ENCODE measurements around the gene LDLRAD2. TPM values are rescaled to one million over a fixed set of nuclear protein-coding genes. Genes with fewer than 3 reads are reported as not detected.
A peak's percentile ranks its signal among the peaks of the same experiment; 100 is the strongest.
"Not testable (repeated sequence)": the region's sequence is repeated elsewhere in the genome, so short reads cannot be mapped to it uniquely, and the experiment has no call there.

Gene LDLRAD2, protein sequence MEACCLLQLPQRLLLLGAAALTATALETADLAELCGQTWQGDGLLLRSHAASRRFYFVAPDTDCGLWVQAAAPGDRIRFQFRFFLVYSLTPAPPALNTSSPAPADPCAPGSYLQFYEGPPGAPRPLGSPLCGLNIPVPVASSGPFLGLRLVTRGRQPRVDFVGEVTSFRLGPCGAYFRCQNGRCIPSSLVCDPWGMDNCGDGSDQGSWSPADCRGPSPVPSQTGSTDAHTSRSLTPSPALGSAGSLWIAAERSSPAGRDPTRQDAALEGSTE
- total RNA-seq: not detected

DNA sequence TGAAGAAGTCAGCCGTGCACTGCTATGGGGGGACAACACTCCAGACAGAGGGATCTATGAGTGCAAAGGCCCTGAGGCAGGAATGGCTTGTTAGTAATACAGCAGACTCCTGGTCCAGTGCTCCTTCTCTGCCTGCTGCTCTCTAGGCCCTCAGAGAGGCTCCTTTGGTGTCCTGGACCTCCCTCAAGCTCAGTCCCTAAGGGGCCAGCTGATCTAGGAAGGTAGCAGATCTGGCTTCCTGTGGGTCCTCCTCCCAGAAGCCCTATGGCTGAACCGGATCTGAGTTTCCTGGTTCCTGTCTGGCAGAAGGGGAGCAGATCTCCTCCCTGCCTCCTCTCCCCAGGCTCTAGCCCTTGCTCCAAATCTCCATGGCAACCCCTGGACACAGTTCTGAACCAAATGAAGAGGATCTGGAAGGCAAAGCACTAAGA lies at the start of gene LDLRAD2:
LDLRAD2 (plus strand) TSS at position 391 of the 431 bp plus-strand sequence. CDS start 187 bp downstream, outside the sequence.
- H3K4me3 ChIP-seq: no peak within 1 kb of the TSS
- DNase-seq (ENCODE audit: low spot score): no peak
- H3K27me3 ChIP-seq: no peaks in the 10 kb centered on the region
- TF ChIP-seq, protein P1, sequence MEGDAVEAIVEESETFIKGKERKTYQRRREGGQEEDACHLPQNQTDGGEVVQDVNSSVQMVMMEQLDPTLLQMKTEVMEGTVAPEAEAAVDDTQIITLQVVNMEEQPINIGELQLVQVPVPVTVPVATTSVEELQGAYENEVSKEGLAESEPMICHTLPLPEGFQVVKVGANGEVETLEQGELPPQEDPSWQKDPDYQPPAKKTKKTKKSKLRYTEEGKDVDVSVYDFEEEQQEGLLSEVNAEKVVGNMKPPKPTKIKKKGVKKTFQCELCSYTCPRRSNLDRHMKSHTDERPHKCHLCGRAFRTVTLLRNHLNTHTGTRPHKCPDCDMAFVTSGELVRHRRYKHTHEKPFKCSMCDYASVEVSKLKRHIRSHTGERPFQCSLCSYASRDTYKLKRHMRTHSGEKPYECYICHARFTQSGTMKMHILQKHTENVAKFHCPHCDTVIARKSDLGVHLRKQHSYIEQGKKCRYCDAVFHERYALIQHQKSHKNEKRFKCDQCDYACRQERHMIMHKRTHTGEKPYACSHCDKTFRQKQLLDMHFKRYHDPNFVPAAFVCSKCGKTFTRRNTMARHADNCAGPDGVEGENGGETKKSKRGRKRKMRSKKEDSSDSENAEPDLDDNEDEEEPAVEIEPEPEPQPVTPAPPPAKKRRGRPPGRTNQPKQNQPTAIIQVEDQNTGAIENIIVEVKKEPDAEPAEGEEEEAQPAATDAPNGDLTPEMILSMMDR (IDR thresholded peaks at IDR 0.05): no peak
- H3K27ac ChIP-seq: no peak within 1 kb of the TSS
- no peaks in the 10 kb centered on the region for H3K36me3 ChIP-seq
- H3K4me1 ChIP-seq: peaks cover 0 to 7% of the 10 kb centered on the region in 2 donors
- no peaks in the 10 kb centered on the region for H3K9me3 ChIP-seq

DNA sequence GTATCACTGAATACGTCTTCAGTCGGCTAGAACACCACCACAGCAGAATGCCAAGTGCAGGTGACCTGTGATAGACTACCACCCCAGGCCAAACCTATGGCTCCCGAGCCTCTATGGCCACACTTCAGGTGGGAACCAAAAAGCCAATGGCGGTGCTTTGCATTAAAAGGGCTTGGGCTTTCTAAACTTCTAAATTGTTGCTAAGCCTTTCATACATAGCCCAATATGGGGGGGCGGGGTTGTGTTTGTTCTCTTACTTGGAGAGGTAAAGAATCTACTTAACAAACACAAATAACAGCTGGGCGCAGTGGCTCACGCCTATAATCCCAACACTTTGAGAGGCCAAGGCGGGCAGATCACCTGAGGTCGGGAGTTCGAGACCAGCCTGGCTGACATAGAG lies 48.8 kb upstream of the LDLRAD2 start:
- no peaks in the 10 kb centered on the region for H3K36me3 ChIP-seq
- peak overlapping the region; percentile 68 to 75 for H3K27ac ChIP-seq
- DNase-seq (ENCODE audit: low spot score): no peak
- no peaks in the 10 kb centered on the region for H3K9me3 ChIP-seq
- H3K4me1 ChIP-seq: peaks cover 0 to 43% of the 10 kb centered on the region in 2 donors
- H3K4me3 ChIP-seq: no peak overlapping the region
- H3K27me3 ChIP-seq: no peaks in the 10 kb centered on the region
- TF ChIP-seq, protein P1 (IDR thresholded peaks at IDR 0.05): no peak

DNA sequence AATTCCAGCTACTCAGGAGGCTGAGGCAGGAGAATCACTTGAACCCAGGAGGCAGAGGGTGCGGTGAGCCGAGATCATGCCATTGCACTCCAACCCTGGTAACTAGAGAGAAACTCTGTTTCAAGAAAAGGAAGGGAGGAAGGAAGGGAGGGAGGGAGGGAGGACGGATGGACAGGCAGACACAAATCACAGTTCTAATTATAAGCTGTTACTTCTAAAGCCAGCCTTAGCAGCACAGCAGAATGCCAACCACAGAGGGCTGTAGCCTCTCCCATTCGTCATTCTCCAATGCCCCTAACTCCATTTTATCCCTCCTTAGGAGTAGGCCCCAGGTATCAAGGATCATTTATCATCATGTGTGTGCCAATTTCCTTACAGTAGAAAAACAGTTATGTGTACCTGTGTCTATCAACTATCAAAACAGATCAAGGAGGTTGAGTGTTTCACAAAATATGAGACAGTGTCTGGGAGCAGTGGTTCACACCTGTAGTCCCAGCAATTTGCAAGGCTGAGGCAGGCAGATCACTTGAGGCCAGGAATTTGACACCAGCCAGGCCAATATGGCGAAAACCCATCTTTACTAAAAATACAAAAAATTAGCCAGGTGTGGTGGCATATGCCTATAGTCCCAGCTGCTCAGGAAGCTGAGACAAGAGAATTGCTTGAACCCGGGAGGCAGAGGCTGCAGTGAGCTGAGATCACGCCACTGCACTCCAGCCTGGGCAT lies 48.2 kb upstream of the LDLRAD2 start:
- no peak for DNase-seq (ENCODE audit: low spot score)
- H3K27me3 ChIP-seq: no peaks in the 10 kb centered on the region
- no peak overlapping the region for H3K4me3 ChIP-seq
- TF ChIP-seq, protein P1 (IDR thresholded peaks at IDR 0.05): no peak
- no peaks in the 10 kb centered on the region for H3K36me3 ChIP-seq
- H3K4me1 ChIP-seq: peaks cover 0 to 43% of the 10 kb centered on the region in 2 donors
- peak overlapping the region; percentile 68 to 75 for H3K27ac ChIP-seq
- H3K9me3 ChIP-seq: no peaks in the 10 kb centered on the region

DNA sequence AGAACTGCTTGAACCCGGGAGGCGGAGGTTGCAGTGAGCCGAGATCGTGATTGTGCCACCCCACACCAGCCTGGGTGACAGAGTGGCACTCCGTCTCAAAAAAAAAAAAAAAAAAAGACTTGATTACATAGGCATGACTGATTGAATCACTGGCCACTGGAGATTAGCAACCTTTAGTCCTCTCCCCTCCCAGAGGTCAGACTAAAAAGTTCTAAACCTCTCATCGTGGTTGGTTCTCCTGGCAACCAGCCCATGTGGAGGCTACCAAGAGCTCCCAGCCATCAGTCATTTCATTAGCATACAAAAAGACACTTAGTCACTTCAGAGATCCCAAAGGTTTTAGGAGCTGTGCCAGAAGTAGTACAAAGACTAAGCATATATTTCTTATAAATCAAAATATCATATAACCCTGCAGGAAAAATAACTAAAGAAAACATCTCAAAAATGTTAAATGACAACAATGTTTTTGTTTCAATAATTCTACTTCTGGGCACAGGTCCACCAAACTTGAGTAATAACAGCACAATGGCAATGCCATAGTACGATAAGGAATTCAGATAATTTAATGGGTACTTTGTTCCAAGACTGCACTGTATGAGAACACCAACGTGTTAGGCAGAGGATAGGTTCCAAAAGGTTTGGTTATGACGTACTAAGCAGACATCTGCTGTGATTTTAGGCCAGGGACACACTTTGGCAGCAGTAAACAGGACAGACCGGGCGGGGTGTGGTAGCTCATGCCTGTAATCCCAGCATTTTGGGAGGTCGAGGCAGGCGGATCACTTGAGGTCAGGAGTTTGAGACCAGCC lies 47.2 kb upstream of the LDLRAD2 start:
- peak; percentile 70 for DNase-seq (ENCODE audit: low spot score)
- Histone ChIP-seq H3K9me3 (no peaks in the 10 kb centered on the region), H3K27ac (peak overlapping the region; percentile 68 to 75), H3K27me3 (no peaks in the 10 kb centered on the region), H3K36me3 (no peaks in the 10 kb centered on the region), H3K4me3 (no peak overlapping the region), H3K4me1 (peaks cover 0 to 38% of the 10 kb centered on the region in 2 donors)
- TF ChIP-seq, protein P1 (IDR thresholded peaks at IDR 0.05): no peak

DNA sequence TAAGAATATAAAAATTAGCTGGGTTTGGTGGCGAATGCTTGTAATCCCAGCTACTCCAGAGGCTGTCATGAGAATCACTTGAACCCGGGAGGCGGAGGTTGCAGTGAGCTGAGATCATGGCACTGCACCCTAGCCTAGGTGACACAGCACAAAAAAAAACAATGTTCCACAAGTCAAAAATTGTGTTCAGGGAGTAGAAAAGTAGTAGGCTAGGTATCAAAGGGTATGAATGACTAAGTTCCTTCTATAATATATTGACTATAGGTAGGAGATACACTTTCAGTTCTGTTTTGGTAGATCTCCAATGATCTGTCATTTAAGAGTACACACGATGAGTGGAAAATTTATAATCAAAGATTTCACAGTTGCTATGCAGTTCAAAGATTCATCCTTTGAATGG lies 45.9 kb upstream of the LDLRAD2 start:
- H3K4me1 ChIP-seq: peaks cover 0 to 38% of the 10 kb centered on the region in 2 donors
- no peaks in the 10 kb centered on the region for H3K9me3 ChIP-seq
- no peak overlapping the region for H3K4me3 ChIP-seq
- no peaks in the 10 kb centered on the region for H3K36me3 ChIP-seq
- H3K27me3 ChIP-seq: no peaks in the 10 kb centered on the region
- H3K27ac ChIP-seq: no peak overlapping the region
- TF ChIP-seq, protein P1 (IDR thresholded peaks at IDR 0.05): no peak
- no peak for DNase-seq (ENCODE audit: low spot score)

DNA sequence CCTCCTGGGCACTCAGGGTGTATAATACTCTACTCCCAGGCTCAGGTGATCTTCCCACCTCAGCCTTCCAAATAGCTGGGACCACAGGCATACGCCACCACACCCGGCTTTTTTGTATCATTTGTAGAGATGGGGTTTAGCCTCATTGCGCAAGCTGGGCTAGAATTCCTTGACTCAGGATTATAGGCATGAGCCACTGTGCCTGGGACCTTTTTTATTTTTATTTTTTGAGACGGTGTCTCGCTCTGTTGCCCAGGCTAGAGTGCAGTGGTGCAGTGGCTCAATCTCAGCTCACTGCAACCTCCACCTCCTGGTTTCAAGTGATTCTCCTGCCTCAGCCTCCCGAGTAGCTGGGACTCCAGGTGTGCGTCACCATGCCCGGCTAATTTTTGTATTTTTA lies 45.0 kb upstream of the LDLRAD2 start:
- Histone ChIP-seq H3K27ac (peak overlapping the region in 1 of 2 donors; percentile 1), H3K4me1 (peaks cover 0 to 38% of the 10 kb centered on the region in 2 donors)
- H3K4me3 ChIP-seq, H3K27me3 ChIP-seq, H3K36me3 ChIP-seq, H3K9me3 ChIP-seq: not testable (repeated sequence)
- peak; percentile 50 for DNase-seq (ENCODE audit: low spot score)

Data from right atrium auricular region (tissue), 2 donors.